Transverse colon (tissue), 4 donors: Measurements from ENCODE around the gene KIF1B. TPM values are rescaled to one million over a fixed set of nuclear protein-coding genes. Genes with fewer than 3 reads are reported as not detected.
A peak's percentile ranks its signal among the peaks of the same experiment; 100 is the strongest.

Source experiments
- DNase-seq: peaks from one replicate; pipeline ENCODE4 v3.0.0-alpha.2; 2019
- H3K27ac ChIP-seq, 4 donors: fragments of 200-600 bp; sonication (generic); 2 replicates each; pipeline ENCODE4 v1.5.1; 2016 to 2018; ENCODE audit warnings: inconsistent platforms in 4 of 4
- H3K27me3 ChIP-seq: fragments of 200-600 bp; sonication (generic); 2 replicates; pipeline ENCODE4 v1.5.1; 2017; ENCODE audit warnings: inconsistent platforms
- H3K36me3 ChIP-seq, 4 donors: fragments of 200-600 bp; sonication (generic); 2 replicates each; pipeline ENCODE4 v1.5.1; 2017 to 2019; ENCODE audit warnings: inconsistent platforms in 4 of 4
- H3K4me1 ChIP-seq, 4 donors: fragments of 200-600 bp; sonication (generic); 2 replicates each; pipeline ENCODE4 v1.5.1; 2017 to 2020; ENCODE audit warnings: inconsistent platforms in 4 of 4
- H3K4me3 ChIP-seq, 4 donors: fragments of 200-600 bp; sonication (generic); 1 replicate in 1 of 4; 2 replicates in 3 of 4; pipeline versions ENCODE4 v1.5.1 to v1.6.1; 2017 to 2019; ENCODE audit warnings: inconsistent platforms in 4 of 4
- H3K9me3 ChIP-seq, 2 donors: fragments of 200-600 bp; sonication (generic); 2 replicates each; pipeline ENCODE4 v1.5.1; 2017 to 2019; ENCODE audit warnings: inconsistent platforms in 2 of 2
- CTCF ChIP-seq, 5 experiments: fragments of 200-600 bp in 3 of 5; fragments of 450-650 bp in 2 of 5; sonication (generic) in 3 of 5; IDR thresholded peaks; 1 replicate in 2 of 5; 2 replicates in 3 of 5; pipeline ENCODE4 v1.5.1; 2016 to 2017; ENCODE audit warnings: antibody characterized with exemption in 5 of 5, inconsistent platforms in 3 of 5, mild to moderate bottlenecking in 2 of 5, moderate library complexity in 1 of 5
- EP300 ChIP-seq: sonication (generic); formaldehyde crosslinking; IDR thresholded peaks from one replicate; pipeline ENCODE4 v1.6.1; 2017; ENCODE audit warnings: antibody characterized with exemption, low read depth
- POLR2A ChIP-seq: fragments of 450-650 bp; IDR thresholded peaks from one replicate; pipeline ENCODE4 v1.6.1; 2016; ENCODE audit warnings: antibody characterized with exemption, mild to moderate bottlenecking, moderate library complexity
- POLR2AphosphoS5 ChIP-seq, 3 donors: sonication (generic); formaldehyde crosslinking; IDR thresholded peaks; one replicate each; pipeline ENCODE4 v1.6.1; 2016; ENCODE audit warnings: antibody characterized with exemption in 3 of 3
- WGBS, 2 donors: methylation state at CpG; one replicate each; pipeline ENCODE4 v1.1.5; 2018; ENCODE audit warnings: low coverage in 1 of 2; 5-methylcytosine and 5-hydroxymethylcytosine counted together
- in situ Hi-C, 4 donors: fragments of 200-750 bp; cut with MboI; loops; one replicate each; pipeline versions ENCODE4 v1.15.0 to v1.15.1; 2017; ENCODE audit warnings: low sequenced_read_pairs in 3 of 4, low pct_ligation_motif_present in 1 of 4, low pct_unique_long_range_greater_than_20kb in 1 of 4
- intact Hi-C: fragments of 100-400 bp; cut with DNase I; formaldehyde crosslinking; loops from one replicate; pipeline ENCODE4 v1.15.1; 2023; ENCODE audit warnings: low total_unique reads
- total RNA-seq, 4 donors: library from RNA; depleted of rRNA; stranded (reverse); fragments of >200 nt; gene quantifications; one replicate each; pipeline ENCODE4 v1.1.0, GENCODE V29; 2016

Gene KIF1B
- 10 to 100 TPM; 50.9 to 87.9 (median 71.4) TPM for total RNA-seq

GRCh38 chr1:10209905-10210810 is at the start of gene KIF1B:
Gene KIF1B, plus strand, starts transcription at chr1:10210570. Its CDS starts 21,759 bp downstream, at chr1:10232329.
- 0% methylated on average over 69 of the region's 107 CpGs; no CpG with 5 or more reads in 1 of the 2 donors for WGBS, 2 donors
- H3K9me3 ChIP-seq, result no peaks in the 10 kb centered on the region
- intact Hi-C loops, result loop anchor here (5.0 to 10.0 kb wide), 2 partner anchors 75 to 663 kb away; no protein-coding TSS in a partner anchor

GRCh38 chr1:10160907-10161490 is 49.4 kb upstream of the KIF1B start:
- in situ Hi-C loops, result no loop called here
- Histone ChIP-seq H3K4me3 (no peak overlapping the region), H3K36me3 (peaks cover 0 to 20% (median 6%) of the 10 kb centered on the region in 4 donors), H3K27me3 (no peaks in the 10 kb centered on the region), H3K9me3 (no peaks in the 10 kb centered on the region), H3K27ac (peak overlapping the region; percentile 9 to 68 (median 52)), H3K4me1 (peaks cover 0 to 7% (median 0%) of the 10 kb centered on the region in 4 donors)
- intact Hi-C loops, result no loop called here
- 71% methylated on average over 1 to 12 of the region's 12 CpGs for WGBS, 2 donors
- no peak for DNase-seq
- no peak for TF ChIP-seq POLR2A
- TF ChIP-seq POLR2AphosphoS5 (IDR thresholded peaks at IDR 0.05), result no peak
- no peak for TF ChIP-seq EP300
- TF ChIP-seq CTCF (IDR thresholded peaks at IDR 0.05), result no peak

More at GRCh38 chr1:10209905-10210810, at the start of gene KIF1B:
- Histone ChIP-seq H3K4me3 (peak within 1 kb of the TSS; percentile 75 to 95 (median 82)), H3K36me3 (no peaks in the 10 kb centered on the region), H3K27ac (peak within 1 kb of the TSS; percentile 94 to 98 (median 98)), H3K27me3 (no peaks in the 10 kb centered on the region), H3K4me1 (peaks cover 6 to 38% (median 21%) of the 10 kb centered on the region in 4 donors)
- peak; percentile 95 to 100 (median 98) for TF ChIP-seq CTCF (IDR thresholded peaks at IDR 0.05)
- TF ChIP-seq POLR2A, result peak; percentile 83
- no peak for TF ChIP-seq EP300
- TF ChIP-seq POLR2AphosphoS5 (IDR thresholded peaks at IDR 0.05), result peak; percentile 96 to 98 (median 98)
- peak; percentile 99 for DNase-seq
- in situ Hi-C loops, result loop anchor here in 3 of 4 donors (25.0 kb wide), 1 partner anchor 127 kb away; no protein-coding TSS in a partner anchor

GRCh38 chr1:10161541-10162290 is 48.7 kb upstream of the KIF1B start:
- peak; percentile 17 for DNase-seq
- intact Hi-C loops, result no loop called here
- 87 to 96% methylated on average over 11 to 17 of the region's 17 CpGs for WGBS, 2 donors
- no peaks in the 10 kb centered on the region for H3K9me3 ChIP-seq
- H3K27ac ChIP-seq, result peak overlapping the region; percentile 9 to 68 (median 52)
- H3K36me3 ChIP-seq, result peaks cover 0 to 20% (median 6%) of the 10 kb centered on the region in 4 donors
- in situ Hi-C loops, result no loop called here
- TF ChIP-seq CTCF (IDR thresholded peaks at IDR 0.05), result no peak
- no peak for TF ChIP-seq EP300
- peak in 1 of 3 donors; percentile 13 for TF ChIP-seq POLR2AphosphoS5 (IDR thresholded peaks at IDR 0.05)
- no peak for TF ChIP-seq POLR2A
- no peaks in the 10 kb centered on the region for H3K27me3 ChIP-seq
- no peak overlapping the region for H3K4me3 ChIP-seq
- peaks cover 0 to 7% (median 0%) of the 10 kb centered on the region in 4 donors for H3K4me1 ChIP-seq
